Duodenal mucosa (tissue), 2 donors: ENCODE results near the gene RTBDN.

Experiments used
- H3K27ac ChIP-seq: one replicate; pipeline ENCODE4 v1.7.0; 2013; ENCODE audit warnings: low read depth, low read length
- H3K27me3 ChIP-seq, 2 donors: one replicate each; pipeline ENCODE4 v1.7.0; 2013; ENCODE audit warnings: low read length in 2 of 2, control low read depth in 1 of 2; ENCODE audit not compliant: insufficient read depth in 2 of 2, control insufficient read depth in 1 of 2
- H3K36me3 ChIP-seq, 2 donors: one replicate each; pipeline ENCODE4 v1.7.0; 2013; ENCODE audit warnings: low read length in 2 of 2, control low read depth in 1 of 2; ENCODE audit not compliant: insufficient read depth in 2 of 2, control insufficient read depth in 1 of 2
- H3K4me1 ChIP-seq, 2 donors: one replicate each; pipeline ENCODE4 v1.7.0; 2013; ENCODE audit warnings: low read length in 2 of 2, control low read depth in 1 of 2; ENCODE audit not compliant: insufficient read depth in 2 of 2, control insufficient read depth in 1 of 2
- H3K4me3 ChIP-seq, 2 donors: one replicate each; pipeline ENCODE4 v1.7.0; 2013; ENCODE audit warnings: low read length in 2 of 2, low read depth in 1 of 2
- H3K9ac ChIP-seq, 2 donors: one replicate each; pipeline ENCODE4 v1.7.0; 2013; ENCODE audit warnings: low read length in 2 of 2, low read depth in 1 of 2
- H3K9me3 ChIP-seq, 2 donors: one replicate each; pipeline ENCODE4 v1.7.0; 2013; ENCODE audit warnings: low read length in 2 of 2, control low read depth in 1 of 2; ENCODE audit not compliant: control insufficient read depth in 1 of 2

The RTBDN gene

GRCh38 chr19:12868540-12869112, 34.2 kb upstream of the RTBDN start:
- no peak overlapping the region for H3K4me3 ChIP-seq
- H3K9ac ChIP-seq: no peak overlapping the region
- H3K36me3 ChIP-seq: no peaks in the 10 kb centered on the region
- no peak overlapping the region for H3K27ac ChIP-seq
- H3K4me1 ChIP-seq: peaks cover 6 to 11% of the 10 kb centered on the region in 2 donors
- no peaks in the 10 kb centered on the region for H3K27me3 ChIP-seq
- no peaks in the 10 kb centered on the region for H3K9me3 ChIP-seq

GRCh38 chr19:12867120-12868099, 33.0 kb upstream of the RTBDN start:
- Histone ChIP-seq H3K4me3 (peak overlapping the region; percentile 57 to 68), H3K9ac (peak overlapping the region in 1 of 2 donors; percentile 47), H3K27me3 (no peaks in the 10 kb centered on the region), H3K36me3 (no peaks in the 10 kb centered on the region), H3K9me3 (no peaks in the 10 kb centered on the region), H3K27ac (no peak overlapping the region), H3K4me1 (peaks cover 6 to 11% of the 10 kb centered on the region in 2 donors)

DNA sequence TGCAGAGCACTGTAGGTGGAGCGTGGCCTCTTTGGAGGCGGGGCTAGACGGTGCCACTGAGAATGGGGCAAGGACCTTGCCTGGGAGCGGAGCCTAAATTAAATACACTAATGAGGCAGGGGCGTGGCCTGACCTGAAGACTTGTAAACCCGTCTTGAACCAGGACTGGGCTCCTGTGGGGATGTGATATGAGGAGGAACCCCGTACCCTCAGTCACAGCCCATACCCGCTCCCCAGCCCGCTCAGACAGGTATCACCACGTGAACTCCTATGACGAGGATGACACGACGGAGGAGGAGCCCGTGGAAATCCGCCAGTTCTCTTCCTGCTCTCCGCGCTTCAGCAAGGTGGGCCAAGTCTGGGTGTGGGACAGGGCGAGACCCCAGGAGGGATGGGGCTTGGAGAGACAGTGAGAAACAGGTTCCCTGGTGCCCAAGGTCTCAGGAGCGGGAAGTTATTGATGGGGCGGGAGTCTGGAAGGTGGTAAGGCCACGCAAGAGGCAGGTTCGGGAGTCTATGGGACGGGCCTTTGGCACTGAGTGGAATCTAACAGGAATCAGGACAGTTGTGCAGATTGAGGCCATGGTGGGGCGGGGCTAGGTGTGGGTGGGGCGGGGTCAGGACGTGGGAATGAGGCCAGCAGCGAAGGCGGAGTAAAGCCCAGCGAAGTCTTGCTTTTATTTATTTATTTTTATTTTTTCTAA, 32.2 kb upstream of the RTBDN start:
- Histone ChIP-seq H3K9me3 (no peaks in the 10 kb centered on the region), H3K4me3 (no peak overlapping the region), H3K36me3 (no peaks in the 10 kb centered on the region), H3K4me1 (peaks cover 6 to 11% of the 10 kb centered on the region in 2 donors), H3K27me3 (no peaks in the 10 kb centered on the region), H3K9ac (no peak overlapping the region), H3K27ac (no peak overlapping the region)

GRCh38 chr19:12865746-12866415, 31.5 kb upstream of the RTBDN start:
- Histone ChIP-seq H3K9ac (no peak overlapping the region), H3K9me3 (no peaks in the 10 kb centered on the region), H3K4me3 (no peak overlapping the region), H3K4me1 (peaks cover 6 to 11% of the 10 kb centered on the region in 2 donors), H3K27me3 (no peaks in the 10 kb centered on the region), H3K36me3 (no peaks in the 10 kb centered on the region), H3K27ac (no peak overlapping the region)

GRCh38 chr19:12864721-12865715, 30.6 kb upstream of the RTBDN start:
- no peaks in the 10 kb centered on the region for H3K9me3 ChIP-seq
- peaks cover 6 to 11% of the 10 kb centered on the region in 2 donors for H3K4me1 ChIP-seq
- H3K9ac ChIP-seq: no peak overlapping the region
- no peaks in the 10 kb centered on the region for H3K36me3 ChIP-seq
- no peaks in the 10 kb centered on the region for H3K27me3 ChIP-seq
- H3K27ac ChIP-seq: no peak overlapping the region
- H3K4me3 ChIP-seq: no peak overlapping the region

DNA sequence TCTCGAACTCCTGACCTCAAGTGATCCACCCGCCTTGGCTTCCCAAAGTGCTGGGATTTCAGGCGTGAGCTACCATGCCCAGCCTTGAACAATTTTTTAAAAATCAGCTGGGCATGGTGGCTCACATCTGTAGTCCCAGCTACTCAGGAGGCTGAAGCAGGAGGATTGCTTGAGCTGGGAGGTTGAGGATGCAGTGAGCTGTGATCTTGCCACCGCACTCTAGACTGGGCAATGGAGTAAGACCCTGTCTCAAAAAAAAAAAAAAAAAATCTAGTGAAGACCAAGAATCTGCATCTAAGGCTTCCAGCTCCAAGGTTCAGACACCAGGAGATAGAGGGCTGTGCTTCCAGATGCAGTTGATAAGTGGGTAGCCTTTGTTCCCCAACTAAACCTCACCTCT, 29.8 kb upstream of the RTBDN start:
- Histone ChIP-seq H3K4me3 (no peak overlapping the region), H3K4me1 (peaks cover 6 to 11% of the 10 kb centered on the region in 2 donors), H3K9ac (no peak overlapping the region), H3K9me3 (no peaks in the 10 kb centered on the region), H3K27me3 (no peaks in the 10 kb centered on the region), H3K27ac (no peak overlapping the region), H3K36me3 (no peaks in the 10 kb centered on the region)

- no peaks in the 10 kb centered on the region for H3K36me3 ChIP-seq
- H3K27ac ChIP-seq: no peak overlapping the region
- no peak overlapping the region for H3K4me3 ChIP-seq
- no peaks in the 10 kb centered on the region for H3K27me3 ChIP-seq
- no peaks in the 10 kb centered on the region for H3K9me3 ChIP-seq
- H3K9ac ChIP-seq: no peak overlapping the region
- H3K4me1 ChIP-seq: no peaks in the 10 kb centered on the region
Measured at GRCh38 chr19:12859546-12859945, 25.2 kb upstream of the RTBDN start.

DNA sequence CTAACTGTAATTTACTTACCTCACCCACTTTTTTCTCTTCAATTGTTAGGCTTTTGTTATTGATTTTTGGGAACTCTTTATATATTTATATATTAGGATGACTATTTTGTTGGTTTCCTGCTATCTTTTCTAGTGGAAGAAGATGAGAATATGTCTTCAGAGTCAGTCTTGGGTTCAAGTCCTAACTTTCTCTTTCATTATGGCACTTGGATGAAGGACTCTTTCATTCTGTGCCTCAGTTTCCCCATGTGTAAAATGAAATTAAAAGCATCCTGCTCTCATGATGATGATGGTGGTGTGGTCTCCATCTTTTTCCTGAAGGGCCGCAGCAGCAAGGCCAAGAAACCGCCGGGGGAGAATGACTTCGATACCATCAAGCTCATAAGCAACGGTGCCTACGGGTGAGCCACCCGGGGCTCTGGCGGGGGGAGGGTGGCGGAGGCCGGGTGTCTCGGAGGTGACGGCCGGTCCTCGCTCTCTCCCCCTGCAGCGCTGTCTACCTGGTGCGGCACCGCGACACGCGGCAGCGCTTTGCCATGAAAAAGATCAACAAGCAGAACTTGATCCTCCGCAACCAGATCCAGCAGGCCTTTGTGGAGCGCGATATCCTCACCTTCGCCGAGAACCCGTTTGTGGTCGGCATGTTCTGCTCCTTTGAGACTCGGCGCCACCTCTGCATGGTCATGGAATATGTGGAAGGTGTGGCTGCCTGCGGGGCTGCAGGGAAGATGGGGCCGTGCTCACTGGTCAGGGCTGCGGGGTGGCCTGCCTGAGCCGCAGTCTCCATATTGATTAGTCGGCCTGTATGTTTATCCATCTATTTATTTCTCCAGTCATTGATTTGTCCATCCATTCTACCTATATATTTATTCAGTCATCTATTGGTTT, 23.9 kb upstream of the RTBDN start:
- no peak overlapping the region for H3K4me3 ChIP-seq

More for the DNA sequence above, 23.9 kb upstream of the RTBDN start:
- Histone ChIP-seq H3K9ac (no peak overlapping the region), H3K4me1 (no peaks in the 10 kb centered on the region), H3K27ac (no peak overlapping the region), H3K9me3 (no peaks in the 10 kb centered on the region), H3K36me3 (no peaks in the 10 kb centered on the region), H3K27me3 (no peaks in the 10 kb centered on the region)
